Large intestine (tissue), 3 donors: ENCODE results near the gene CFAP299. TPM values are rescaled to one million over a fixed set of nuclear protein-coding genes. Genes with fewer than 3 reads are reported as not detected.

ENCODE experiments used
- DNase-seq, 2 donors: peaks; one replicate each; pipeline versions ENCODE4 v3.0.0 to v3.0.0-alpha.2; 2013
- H3K27ac ChIP-seq: one replicate; pipeline ENCODE4 v1.5.1; 2013; ENCODE audit warnings: low read length
- H3K27me3 ChIP-seq: 2 replicates; pipeline ENCODE4 v1.6.1; 2013; ENCODE audit warnings: low read length; ENCODE audit not compliant: control insufficient read depth, insufficient read depth
- H3K36me3 ChIP-seq: 2 replicates; pipeline ENCODE4 v1.6.1; 2013; ENCODE audit warnings: low read length; ENCODE audit not compliant: control insufficient read depth, insufficient read depth
- H3K4me1 ChIP-seq: one replicate; pipeline ENCODE4 v1.6.1; 2013; ENCODE audit warnings: low read length; ENCODE audit not compliant: control insufficient read depth, insufficient read depth
- H3K4me3 ChIP-seq: one replicate; pipeline ENCODE4 v1.5.1; 2013; ENCODE audit warnings: low read length
- H3K9me3 ChIP-seq: one replicate; pipeline ENCODE4 v1.6.1; 2013; ENCODE audit warnings: mild to moderate bottlenecking, low read depth, low read length, moderate library complexity; ENCODE audit not compliant: control insufficient read depth
- WGBS: methylation state at CpG from one replicate; pipeline ENCODE4 v1.1.5; 2013; ENCODE audit warnings: low lambda C conversion rate; ENCODE audit not compliant: insufficient coverage; 5-methylcytosine and 5-hydroxymethylcytosine counted together
- polyA plus RNA-seq: library from polyadenylated mRNA; unstranded; fragments of 120-200 nt; gene quantifications from one replicate; pipeline ENCODE4 v1.2.1, GENCODE V29; 2013

CFAP299 gene
- polyA plus RNA-seq, 1 donor: 0.16 TPM

- Histone ChIP-seq H3K27me3 (no peaks in the 10 kb centered on the region), H3K9me3 (peaks cover 4% of the 10 kb centered on the region), H3K36me3 (no peaks in the 10 kb centered on the region), H3K27ac (no peak overlapping the region), H3K4me1 (no peaks in the 10 kb centered on the region), H3K4me3 (no peak overlapping the region)
- WGBS: no CpG with 5 or more reads among the region's 1 CpG
- DNase-seq: peak; percentile 16 to 62
Measured at GRCh38 chr4:80492761-80493160, 157.2 kb downstream of the CFAP299 start.

GRCh38 chr4:80495865-80496264 lies 160.3 kb downstream of the CFAP299 start:
- no peaks in the 10 kb centered on the region for H3K4me1 ChIP-seq
- H3K27me3 ChIP-seq: no peaks in the 10 kb centered on the region
- WGBS: 100% methylated on average over 1 of the region's 1 CpG
- H3K9me3 ChIP-seq: peaks cover 7% of the 10 kb centered on the region
- no peak overlapping the region for H3K4me3 ChIP-seq
- DNase-seq: no peak
- H3K36me3 ChIP-seq: no peaks in the 10 kb centered on the region
- H3K27ac ChIP-seq: no peak overlapping the region

- no peak for DNase-seq
- Histone ChIP-seq H3K4me1 (no peaks in the 10 kb centered on the region), H3K36me3 (no peaks in the 10 kb centered on the region), H3K4me3 (no peak overlapping the region), H3K9me3 (peaks cover 7% of the 10 kb centered on the region), H3K27ac (no peak overlapping the region), H3K27me3 (no peaks in the 10 kb centered on the region)
- no CpG with 5 or more reads among the region's 1 CpG for WGBS
Measured at GRCh38 chr4:80498725-80499124, 163.2 kb downstream of the CFAP299 start.

GRCh38 chr4:80500613-80501012 lies 165.1 kb downstream of the CFAP299 start:
- Histone ChIP-seq H3K4me1 (no peaks in the 10 kb centered on the region), H3K36me3 (no peaks in the 10 kb centered on the region), H3K4me3 (no peak overlapping the region), H3K27me3 (no peaks in the 10 kb centered on the region), H3K9me3 (peaks cover 7% of the 10 kb centered on the region), H3K27ac (no peak overlapping the region)
- no peak for DNase-seq
- 60% methylated on average over 2 of the region's 4 CpGs for WGBS

GRCh38 chr4:80507077-80507476 lies 171.5 kb downstream of the CFAP299 start:
- WGBS: no CpG with 5 or more reads among the region's 1 CpG

GRCh38 chr4:80507507-80507906 lies 172.0 kb downstream of the CFAP299 start:
- no CpG with 5 or more reads among the region's 1 CpG for WGBS
- DNase-seq: no peak
- Histone ChIP-seq H3K9me3 (no peaks in the 10 kb centered on the region), H3K36me3 (no peaks in the 10 kb centered on the region), H3K27me3 (no peaks in the 10 kb centered on the region), H3K4me1 (no peaks in the 10 kb centered on the region), H3K4me3 (no peak overlapping the region), H3K27ac (no peak overlapping the region)

More at GRCh38 chr4:80507077-80507476, 171.5 kb downstream of the CFAP299 start:
- H3K4me3 ChIP-seq: no peak overlapping the region
- no peaks in the 10 kb centered on the region for H3K4me1 ChIP-seq
- no peaks in the 10 kb centered on the region for H3K36me3 ChIP-seq
- H3K27ac ChIP-seq: no peak overlapping the region
- H3K9me3 ChIP-seq: no peaks in the 10 kb centered on the region
- no peaks in the 10 kb centered on the region for H3K27me3 ChIP-seq
- DNase-seq: no peak

- no peaks in the 10 kb centered on the region for H3K36me3 ChIP-seq
- WGBS: no CpG with 5 or more reads among the region's 1 CpG
- H3K27ac ChIP-seq: no peak overlapping the region
- DNase-seq: no peak
- no peaks in the 10 kb centered on the region for H3K4me1 ChIP-seq
- H3K9me3 ChIP-seq: no peaks in the 10 kb centered on the region
- H3K4me3 ChIP-seq: no peak overlapping the region
- no peaks in the 10 kb centered on the region for H3K27me3 ChIP-seq
Measured at GRCh38 chr4:80515496-80515895, 180.0 kb downstream of the CFAP299 start.

GRCh38 chr4:80521438-80521837 lies 185.9 kb downstream of the CFAP299 start:
- Histone ChIP-seq H3K27me3 (no peaks in the 10 kb centered on the region), H3K4me3 (no peak overlapping the region), H3K4me1 (no peaks in the 10 kb centered on the region), H3K36me3 (no peaks in the 10 kb centered on the region), H3K9me3 (no peaks in the 10 kb centered on the region), H3K27ac (no peak overlapping the region)
- DNase-seq: no peak
- WGBS: no CpG with 5 or more reads among the region's 1 CpG

GRCh38 chr4:80526697-80527096 lies 191.2 kb downstream of the CFAP299 start:
- Histone ChIP-seq H3K27me3 (no peaks in the 10 kb centered on the region), H3K4me3 (no peak overlapping the region), H3K27ac (no peak overlapping the region), H3K4me1 (no peaks in the 10 kb centered on the region), H3K9me3 (no peaks in the 10 kb centered on the region), H3K36me3 (no peaks in the 10 kb centered on the region)
- no peak for DNase-seq
- 94% methylated on average over 2 of the region's 2 CpGs for WGBS

- Histone ChIP-seq H3K27ac (no peak overlapping the region), H3K4me1 (no peaks in the 10 kb centered on the region), H3K36me3 (no peaks in the 10 kb centered on the region), H3K4me3 (no peak overlapping the region), H3K27me3 (no peaks in the 10 kb centered on the region), H3K9me3 (no peaks in the 10 kb centered on the region)
- DNase-seq: no peak
Measured at GRCh38 chr4:80529026-80529425, 193.5 kb downstream of the CFAP299 start.

GRCh38 chr4:80532674-80533333 lies 197.3 kb downstream of the CFAP299 start:
- DNase-seq: no peak

More at GRCh38 chr4:80532674-80533333, 197.3 kb downstream of the CFAP299 start:
- no peaks in the 10 kb centered on the region for H3K4me1 ChIP-seq
- H3K36me3 ChIP-seq: no peaks in the 10 kb centered on the region
- 83% methylated on average over 1 of the region's 2 CpGs for WGBS
- no peak overlapping the region for H3K4me3 ChIP-seq
- H3K9me3 ChIP-seq: no peaks in the 10 kb centered on the region
- no peak overlapping the region for H3K27ac ChIP-seq
- no peaks in the 10 kb centered on the region for H3K27me3 ChIP-seq
